Left ventricle myocardium inferior (tissue), 1 donor: ENCODE data around the gene DMKN. TPM values are rescaled to one million over a fixed set of nuclear protein-coding genes. Genes with fewer than 3 reads are reported as not detected.

Source experiments
- DNase-seq: peaks from one replicate; pipeline ENCODE4 v3.0.0-alpha.2; 2020
- H3K27ac ChIP-seq: fragments of 200-600 bp; replicated peaks from 2 replicates; pipeline ENCODE4 v1.8.0; 2021
- H3K27me3 ChIP-seq: fragments of 200-600 bp; 2 replicates; pipeline ENCODE4 v1.8.0; 2021; ENCODE audit warnings: low read depth
- H3K36me3 ChIP-seq: fragments of 200-600 bp; 2 replicates; pipeline ENCODE4 v1.8.0; 2021
- H3K4me1 ChIP-seq: fragments of 200-600 bp; 2 replicates; pipeline ENCODE4 v1.8.0; 2021
- H3K4me3 ChIP-seq: fragments of 200-600 bp; 2 replicates; pipeline ENCODE4 v1.8.0; 2021; ENCODE audit warnings: mild to moderate bottlenecking, moderate library complexity
- H3K9me3 ChIP-seq: fragments of 200-600 bp; replicated peaks from 2 replicates; pipeline ENCODE4 v1.8.0; 2021
- intact Hi-C: fragments of 100-400 bp; cut with micrococcal nuclease; formaldehyde crosslinking; loops from one replicate; pipeline ENCODE4 v1.11.0; 2022
- total RNA-seq: library from RNA; stranded (reverse); fragmentation: NEBNext Ultra II Directional; extraction: Animal tissue kit (Norgen Biotek cat#: 25700); gene quantifications from one replicate; pipeline ENCODE4 v1.2.1, GENCODE V29; 2021
- TF ChIP-seq, protein P1 (sequence below): fragments of 200-600 bp; IDR thresholded peaks from 2 replicates; pipeline ENCODE4 v1.8.0; 2021; ENCODE audit warnings: antibody characterized with exemption, mild to moderate bottlenecking, borderline replicate concordance
- donor health status: DM: no; HTN: yes; CAD: no; lungs with severe emphysema.

Gene DMKN
- total RNA-seq, 1 donor from 2014 or later: 7.9 TPM

- TF ChIP-seq, protein P1, sequence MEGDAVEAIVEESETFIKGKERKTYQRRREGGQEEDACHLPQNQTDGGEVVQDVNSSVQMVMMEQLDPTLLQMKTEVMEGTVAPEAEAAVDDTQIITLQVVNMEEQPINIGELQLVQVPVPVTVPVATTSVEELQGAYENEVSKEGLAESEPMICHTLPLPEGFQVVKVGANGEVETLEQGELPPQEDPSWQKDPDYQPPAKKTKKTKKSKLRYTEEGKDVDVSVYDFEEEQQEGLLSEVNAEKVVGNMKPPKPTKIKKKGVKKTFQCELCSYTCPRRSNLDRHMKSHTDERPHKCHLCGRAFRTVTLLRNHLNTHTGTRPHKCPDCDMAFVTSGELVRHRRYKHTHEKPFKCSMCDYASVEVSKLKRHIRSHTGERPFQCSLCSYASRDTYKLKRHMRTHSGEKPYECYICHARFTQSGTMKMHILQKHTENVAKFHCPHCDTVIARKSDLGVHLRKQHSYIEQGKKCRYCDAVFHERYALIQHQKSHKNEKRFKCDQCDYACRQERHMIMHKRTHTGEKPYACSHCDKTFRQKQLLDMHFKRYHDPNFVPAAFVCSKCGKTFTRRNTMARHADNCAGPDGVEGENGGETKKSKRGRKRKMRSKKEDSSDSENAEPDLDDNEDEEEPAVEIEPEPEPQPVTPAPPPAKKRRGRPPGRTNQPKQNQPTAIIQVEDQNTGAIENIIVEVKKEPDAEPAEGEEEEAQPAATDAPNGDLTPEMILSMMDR: no peak
- no peak for DNase-seq
- Histone ChIP-seq H3K9me3 (no peaks in the 10 kb centered on the region), H3K4me1 (no peaks in the 10 kb centered on the region), H3K27ac (no peak overlapping the region), H3K36me3 (no peaks in the 10 kb centered on the region), H3K4me3 (no peak overlapping the region), H3K27me3 (peaks cover 83% of the 10 kb centered on the region)
- intact Hi-C loops: no loop called here
These were observed 10.9 kb upstream of the DMKN start for GRCh38 chr19:35524181-35524837.

DNA sequence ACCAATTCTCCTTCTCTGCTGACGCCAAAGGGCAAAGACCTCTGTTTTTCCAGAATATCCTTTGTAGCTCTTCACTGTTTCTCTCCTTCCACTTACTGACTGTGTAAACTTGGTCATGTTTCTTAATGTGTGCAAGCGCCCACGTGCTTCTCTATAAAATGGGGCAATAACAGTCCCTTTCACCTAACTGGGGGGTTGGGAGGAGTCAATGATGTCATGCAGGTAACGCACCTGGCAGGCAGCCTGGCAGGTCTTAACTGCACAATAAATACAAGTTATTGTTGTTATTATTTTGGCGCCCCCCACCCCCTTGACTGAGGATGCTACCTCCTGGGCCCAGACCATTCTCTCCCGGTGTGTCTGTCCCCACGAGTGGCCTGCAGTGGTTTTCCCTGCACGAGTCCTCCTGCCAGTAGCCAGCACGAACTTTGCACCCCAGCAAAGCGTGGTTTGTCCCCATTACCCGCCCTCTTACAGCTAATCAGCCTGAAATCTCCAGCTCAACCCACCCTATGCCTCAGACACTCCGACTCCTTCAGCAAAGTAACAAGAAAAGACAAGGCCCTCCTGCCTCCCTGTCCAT lies 9.4 kb upstream of the DMKN start:
- no peak for DNase-seq
- Histone ChIP-seq H3K36me3 (no peaks in the 10 kb centered on the region), H3K9me3 (no peaks in the 10 kb centered on the region), H3K27me3 (peaks cover 78% of the 10 kb centered on the region), H3K4me3 (no peak overlapping the region), H3K27ac (no peak overlapping the region), H3K4me1 (no peaks in the 10 kb centered on the region)
- intact Hi-C loops: no loop called here
- TF ChIP-seq, protein P1: no peak

- H3K27me3 ChIP-seq: peaks cover 65% of the 10 kb centered on the region
- intact Hi-C loops: no loop called here
- H3K4me3 ChIP-seq: no peak overlapping the region
- no peak overlapping the region for H3K27ac ChIP-seq
- H3K36me3 ChIP-seq: no peaks in the 10 kb centered on the region
- TF ChIP-seq, protein P1: no peak
- H3K9me3 ChIP-seq: no peaks in the 10 kb centered on the region
- DNase-seq: no peak
- H3K4me1 ChIP-seq: no peaks in the 10 kb centered on the region
These were observed 7.8 kb upstream of the DMKN start for GRCh38 chr19:35521124-35521743.

DNA sequence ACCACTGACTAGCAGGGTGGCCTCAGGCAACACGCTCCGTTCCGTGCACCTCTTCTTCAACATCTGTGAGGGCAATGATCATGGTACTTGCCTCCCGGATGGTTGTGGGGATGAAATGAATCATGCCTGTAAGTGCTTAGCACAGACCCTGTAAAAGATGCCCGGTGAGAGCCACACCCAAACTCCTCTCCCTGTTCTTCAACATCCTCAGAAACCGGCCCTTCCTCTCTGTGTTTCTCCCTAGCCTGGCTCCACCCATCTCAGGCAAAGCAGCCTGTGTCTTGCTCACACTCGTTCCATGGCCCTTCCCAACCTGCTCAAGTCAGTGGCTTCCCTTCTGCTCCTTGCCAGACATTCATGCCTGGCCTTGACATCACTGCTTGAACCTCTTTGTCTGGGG lies 5.8 kb upstream of the DMKN start:
- H3K36me3 ChIP-seq: no peaks in the 10 kb centered on the region
- TF ChIP-seq, protein P1: no peak
- H3K27ac ChIP-seq: no peak overlapping the region
- H3K4me3 ChIP-seq: no peak overlapping the region
- intact Hi-C loops: no loop called here
- H3K27me3 ChIP-seq: peaks cover 65% of the 10 kb centered on the region
- H3K9me3 ChIP-seq: no peaks in the 10 kb centered on the region
- no peak for DNase-seq
- H3K4me1 ChIP-seq: peaks cover 1% of the 10 kb centered on the region

DNA sequence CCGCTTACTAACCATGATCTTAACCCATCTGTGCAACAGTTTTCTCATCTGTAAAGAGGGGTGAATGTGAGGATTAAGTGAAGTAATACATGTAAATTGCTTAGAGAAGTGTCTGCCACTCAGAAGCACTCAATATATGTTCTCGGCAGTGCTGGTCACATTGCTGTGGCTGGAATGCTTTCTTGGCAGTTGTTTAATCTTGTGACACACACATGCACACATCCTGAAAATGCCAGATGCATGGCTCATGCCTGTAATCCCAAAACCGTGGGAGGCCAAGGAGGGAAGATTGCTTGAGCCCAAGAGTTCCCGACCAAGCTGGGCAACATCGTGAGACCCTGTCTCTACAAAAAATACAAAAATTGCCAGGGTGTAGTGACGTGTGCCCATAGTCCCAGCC lies 4.9 kb upstream of the DMKN start:
- Histone ChIP-seq H3K27me3 (peaks cover 66% of the 10 kb centered on the region), H3K4me3 (no peak overlapping the region), H3K36me3 (no peaks in the 10 kb centered on the region), H3K4me1 (peaks cover 4% of the 10 kb centered on the region), H3K9me3 (no peaks in the 10 kb centered on the region), H3K27ac (no peak overlapping the region)
- intact Hi-C loops: no loop called here
- TF ChIP-seq, protein P1: no peak
- DNase-seq: no peak
